Fibroblast of peridontal ligament (primary cell): ENCODE results near the gene CRTC3.

Experiments used
- DNase-seq: peaks from one replicate; pipeline ENCODE4 v3.0.0-alpha.2; 2010; ENCODE audit errors: extremely low read depth

Gene CRTC3

DNA sequence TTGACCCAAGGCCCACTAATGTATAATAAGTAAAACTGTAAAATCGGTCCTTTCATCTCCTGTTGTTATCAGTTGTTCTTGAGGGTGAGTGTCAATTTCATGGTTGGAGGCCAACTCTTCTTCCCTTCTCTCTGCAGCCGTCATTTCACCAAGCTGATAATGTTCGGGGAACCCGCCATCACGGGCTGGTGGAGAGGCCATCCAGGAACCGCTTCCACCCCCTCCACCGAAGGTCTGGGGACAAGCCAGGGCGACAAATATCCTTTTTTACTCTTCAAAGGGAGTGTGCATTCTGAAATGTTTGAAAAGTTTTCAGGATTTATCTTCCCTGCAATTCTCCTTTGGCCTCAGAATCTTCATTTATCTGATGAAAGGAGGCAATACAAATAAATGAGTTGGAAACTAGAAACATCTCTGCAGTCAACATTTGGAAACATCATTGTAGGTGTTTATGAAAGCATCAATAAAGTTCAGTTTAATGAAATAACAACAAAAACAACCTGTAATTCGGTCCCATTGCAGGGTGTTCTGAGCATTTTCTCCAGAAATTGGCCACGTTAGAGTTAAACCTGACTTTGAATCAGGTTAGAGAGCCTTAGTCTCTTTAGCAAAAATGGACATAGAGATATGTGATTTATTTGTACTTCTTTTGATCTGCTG lies 63.9 kb downstream of the CRTC3 start:
- DNase-seq: no peak

- DNase-seq: no peak
Measured at GRCh38 chr15:90594301-90594738, 64.6 kb downstream of the CRTC3 start.

- DNase-seq: no peak
Measured at GRCh38 chr15:90595763-90596155, 66.0 kb downstream of the CRTC3 start.

GRCh38 chr15:90596943-90597342 lies 67.2 kb downstream of the CRTC3 start:
- DNase-seq: no peak

- no peak for DNase-seq
Measured at GRCh38 chr15:90597577-90597976, 67.9 kb downstream of the CRTC3 start.

DNA sequence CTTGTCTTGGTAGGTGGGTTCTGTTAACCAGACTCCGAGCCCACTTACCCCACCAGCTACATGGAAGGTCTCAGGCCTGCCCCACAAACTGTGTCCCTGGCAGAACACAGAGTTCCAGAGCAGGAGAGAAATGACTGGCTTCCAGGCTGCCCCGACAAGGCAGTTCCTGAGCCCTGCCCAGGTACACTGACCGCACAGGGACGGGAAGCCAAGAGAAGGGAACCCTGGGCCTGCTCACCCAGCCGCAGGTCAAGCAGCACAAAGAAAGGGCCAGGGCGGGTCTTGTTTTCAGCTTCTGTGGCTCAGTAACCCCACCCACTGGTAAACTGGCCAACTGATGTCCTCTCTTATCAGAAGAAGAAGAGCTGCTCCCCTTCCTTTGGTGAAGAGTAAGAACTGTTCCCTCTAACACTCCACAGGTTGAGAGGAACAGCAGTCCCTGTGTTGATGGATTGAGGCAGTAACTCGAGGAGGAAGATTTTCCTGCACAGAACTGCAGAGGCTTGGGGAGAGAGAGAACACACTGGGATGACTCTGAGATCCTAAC lies 68.4 kb downstream of the CRTC3 start:
- DNase-seq: no peak

DNA sequence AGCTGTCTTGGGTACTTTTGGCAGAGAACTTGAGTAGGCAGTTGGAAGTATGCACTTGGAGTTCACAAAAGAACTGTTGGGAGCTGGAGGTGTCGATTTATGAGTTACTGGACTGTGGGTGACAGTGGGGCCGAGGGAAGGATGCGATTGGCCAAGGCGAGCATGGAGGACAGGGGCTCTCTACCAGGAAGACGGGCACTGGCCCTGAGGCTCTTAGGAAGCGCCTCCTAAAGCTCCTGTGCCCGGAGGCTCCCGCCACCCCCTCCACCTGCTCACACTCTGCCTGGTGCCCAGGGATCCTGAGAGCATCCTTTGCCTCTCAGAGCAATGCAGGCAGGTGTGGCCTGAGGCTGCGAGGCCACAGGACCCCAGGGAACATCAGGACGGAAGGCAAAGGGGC lies 69.0 kb downstream of the CRTC3 start:
- DNase-seq: no peak

DNA sequence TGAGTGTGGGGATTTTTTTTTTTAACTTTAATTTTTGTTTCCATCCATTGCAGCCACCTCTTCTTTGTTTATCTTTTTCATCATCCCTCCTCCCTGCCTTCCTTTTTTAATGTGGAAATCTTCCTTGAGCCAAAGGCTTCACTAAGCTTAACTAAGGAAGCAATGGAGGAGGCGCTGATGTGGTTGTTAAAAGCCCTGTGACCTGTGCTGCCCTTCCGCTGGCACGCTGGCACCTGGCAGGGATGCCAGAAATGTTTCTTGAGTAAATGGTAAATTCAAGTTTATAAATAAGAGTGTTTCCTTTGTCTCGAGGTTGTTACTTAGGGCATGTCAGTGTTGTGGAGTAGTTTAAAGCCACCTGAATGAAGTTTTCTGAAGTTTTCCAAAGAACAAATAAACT lies 69.4 kb downstream of the CRTC3 start:
- DNase-seq: no peak

DNA sequence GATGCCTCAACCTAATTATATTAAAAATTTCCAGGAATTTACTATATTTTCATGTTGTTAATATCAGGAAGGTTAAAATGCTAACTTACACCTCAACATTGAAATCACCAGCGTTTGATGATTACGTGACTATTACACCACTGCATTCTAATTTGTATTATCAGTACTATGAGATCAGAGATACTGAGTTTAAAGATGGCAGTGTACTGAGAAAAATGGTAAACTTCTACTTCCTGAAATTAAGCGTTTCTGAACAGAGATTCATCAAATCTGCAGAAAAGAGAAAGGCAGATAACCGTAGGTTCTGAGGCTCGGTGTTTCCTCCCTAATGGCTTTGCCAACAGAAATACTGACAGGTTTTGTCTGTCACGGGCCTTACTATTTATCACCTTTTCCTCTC lies 69.9 kb downstream of the CRTC3 start:
- no peak for DNase-seq

- DNase-seq: no peak
Measured at GRCh38 chr15:90600954-90601353, 71.2 kb downstream of the CRTC3 start.

GRCh38 chr15:90603893-90604292 lies 74.2 kb downstream of the CRTC3 start:
- DNase-seq: no peak

GRCh38 chr15:90606641-90607040 lies 76.9 kb downstream of the CRTC3 start:
- no peak for DNase-seq

DNA sequence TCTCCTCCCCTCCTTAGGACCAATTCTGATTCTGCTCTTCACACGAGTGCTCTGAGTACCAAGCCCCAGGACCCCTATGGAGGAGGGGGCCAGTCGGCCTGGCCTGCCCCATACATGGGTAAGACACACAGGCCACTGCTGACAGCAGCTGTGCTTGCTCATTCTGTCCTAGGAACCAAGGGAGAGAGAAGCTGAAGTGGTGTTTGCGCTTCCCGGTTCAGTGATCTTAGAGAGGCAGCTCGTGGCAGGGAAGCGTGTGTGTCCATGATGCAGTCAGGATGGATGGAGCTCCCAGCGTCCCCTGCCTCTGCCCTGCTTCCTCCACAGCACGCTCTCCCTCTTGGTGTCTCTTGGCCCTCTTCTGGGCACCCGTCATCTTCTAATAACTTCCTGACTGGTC lies 77.6 kb downstream of the CRTC3 start:
- DNase-seq: no peak

DNA sequence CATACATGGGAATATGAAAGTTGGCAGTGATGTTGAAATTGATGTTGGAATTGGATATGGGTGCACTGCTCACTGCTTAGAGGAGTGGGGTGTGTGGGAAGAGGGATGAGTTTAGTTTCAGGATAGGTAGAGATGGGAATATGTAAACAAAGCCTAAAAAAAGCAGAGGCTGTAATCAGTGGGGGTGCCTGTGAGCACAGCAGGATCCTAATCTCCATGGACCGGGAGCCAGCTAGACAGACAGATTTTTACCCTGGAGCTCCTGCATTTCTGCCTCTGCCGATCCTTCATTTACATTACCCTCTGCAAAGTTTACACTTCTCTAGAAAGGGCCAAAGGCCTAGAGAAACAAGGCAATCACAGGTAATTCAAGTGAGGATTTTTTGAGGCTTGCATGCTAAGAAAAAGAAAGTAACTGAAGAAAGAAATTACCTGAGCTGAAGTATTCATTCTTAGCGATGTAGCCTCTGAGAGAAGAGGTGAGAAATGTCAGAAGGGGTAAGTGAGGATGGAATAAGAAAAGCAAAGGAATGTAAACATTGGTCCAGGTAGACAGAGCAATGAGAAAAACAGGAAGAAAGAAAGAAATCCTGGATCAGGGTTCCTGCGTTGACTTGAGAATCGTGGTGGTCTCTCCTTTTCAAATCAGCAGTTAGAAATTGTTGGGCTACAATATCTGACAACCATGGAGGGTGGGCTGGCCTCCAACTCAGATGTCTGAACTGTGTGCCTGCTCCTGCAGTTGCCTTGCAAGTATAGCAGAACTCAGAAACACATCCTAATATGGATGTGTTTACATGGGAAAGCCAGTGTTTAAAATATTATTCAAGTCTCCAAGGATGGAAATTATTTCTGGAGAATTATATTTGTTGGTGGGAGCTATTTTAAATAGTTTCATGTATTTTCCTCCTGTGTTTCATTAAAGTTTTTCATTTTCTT lies 79.8 kb downstream of the CRTC3 start:
- DNase-seq: peak; percentile 72

GRCh38 chr15:90610190-90610589 lies 80.5 kb downstream of the CRTC3 start:
- DNase-seq: peak; percentile 81

GRCh38 chr15:90611157-90611556 lies 81.4 kb downstream of the CRTC3 start:
- no peak for DNase-seq

- DNase-seq: no peak
Measured at GRCh38 chr15:90617171-90617570, 87.4 kb downstream of the CRTC3 start.

DNA sequence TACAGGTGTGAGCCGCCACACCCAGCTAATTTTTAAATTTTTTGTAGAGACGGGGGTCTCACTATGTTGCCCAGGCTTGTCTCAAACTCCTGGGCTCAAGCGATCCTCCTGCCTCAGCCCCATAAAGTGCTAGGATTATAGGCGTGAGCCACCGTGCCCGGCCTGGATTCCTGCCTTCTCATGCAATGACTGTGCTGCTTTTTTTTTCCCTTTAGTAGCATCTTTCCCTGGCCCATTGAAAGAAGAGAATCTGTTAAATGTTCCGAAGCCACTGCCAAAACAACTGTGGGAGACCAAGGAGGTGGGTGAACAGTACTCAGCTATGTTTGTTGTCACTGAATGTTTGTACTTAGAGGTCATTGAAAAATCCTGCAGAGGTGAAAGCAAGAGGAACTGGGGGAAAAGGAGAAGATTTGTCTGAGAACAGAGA lies 88.0 kb downstream of the CRTC3 start:
- DNase-seq: no peak

DNA sequence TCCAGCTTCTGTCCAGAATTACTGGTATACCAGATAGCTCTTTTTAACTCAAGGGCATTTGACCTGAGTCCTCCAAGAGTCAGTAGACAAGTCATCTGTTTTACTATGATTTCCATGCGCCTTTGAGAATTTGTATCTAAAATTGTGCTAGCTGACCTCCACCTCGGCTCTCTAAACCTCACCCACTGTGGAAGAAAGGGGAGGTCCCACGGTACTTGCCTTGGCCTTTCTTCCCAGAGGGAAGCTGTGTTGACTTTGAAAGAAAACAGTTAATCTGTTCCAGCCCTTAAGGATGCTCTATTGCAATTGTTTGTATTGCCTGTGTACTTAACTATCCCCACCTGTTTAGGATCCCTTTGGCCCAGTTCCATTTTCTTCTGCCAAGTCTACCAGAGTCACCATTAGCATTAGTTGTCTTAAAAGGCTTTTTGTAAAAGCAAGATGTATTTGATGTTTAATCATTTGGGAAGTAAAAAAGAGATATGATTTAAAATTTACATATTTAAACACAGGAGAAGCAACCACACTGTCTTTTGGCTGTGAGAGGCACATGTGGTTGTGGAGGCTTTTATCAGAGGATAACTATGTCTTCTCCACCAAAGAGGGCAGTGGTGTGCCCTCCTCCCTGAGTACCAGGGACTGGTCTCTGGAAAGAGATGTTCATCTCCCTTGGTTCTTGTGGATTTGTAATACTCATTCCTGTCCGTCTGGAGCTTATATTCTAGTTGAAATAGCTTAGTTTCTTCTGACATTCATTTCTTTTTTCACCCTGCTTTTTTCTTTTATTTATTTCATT lies 88.8 kb downstream of the CRTC3 start:
- DNase-seq: peak; percentile 65

GRCh38 chr15:90619468-90619867 lies 89.7 kb downstream of the CRTC3 start:
- peak; percentile 54 for DNase-seq

- no peak for DNase-seq
Measured at GRCh38 chr15:90619939-90620338, 90.2 kb downstream of the CRTC3 start.
